Urinary bladder (tissue), 2 donors: ENCODE results near the gene TVP23A. TPM values are rescaled to one million over a fixed set of nuclear protein-coding genes. Genes with fewer than 3 reads are reported as not detected.

Experiments
- polyA plus RNA-seq: library from polyadenylated mRNA; stranded (reverse); fragments of 200-250 nt; gene quantifications from one replicate; pipeline ENCODE4 v1.2.3, GENCODE V29; 2013
- small RNA-seq: library from RNA; depleted of rRNA; stranded (forward); fragments of <200 nt; gene quantifications from one replicate; pipeline ENCODE3, GENCODE V24; 2014
- total RNA-seq: library from RNA; depleted of rRNA; stranded (reverse); fragments of >200 nt; gene quantifications from one replicate; pipeline ENCODE4 v1.2.3, GENCODE V29; 2014
- donor health status: healthy.

TVP23A gene
- total and polyA plus RNA-seq, 2 donors, result 0.53 to 3.7 TPM

Small RNA genes lying within 50 kb of the gene (small RNA-seq; reads per million reads assigned to genes)
- gene MTND4LP24 (not detected), gene MTND6P33 (not detected)

Other genes starting within 250 kb of the TVP23A start
- 47.3 TPM for gene EMP2, start 238.2 kb downstream of the TVP23A start, total RNA-seq
- 41.7 TPM for gene EMP2, start 238.2 kb downstream of the TVP23A start, polyA plus RNA-seq
- gene TEKT5, start 123.9 kb downstream of the TVP23A start, total RNA-seq, result 0.32 TPM
- 0.19 TPM for gene TEKT5, start 123.9 kb downstream of the TVP23A start, polyA plus RNA-seq
- gene NUBP1, start 75.0 kb downstream of the TVP23A start, total RNA-seq, result 19.2 TPM
- 42.2 TPM for gene NUBP1, start 75.0 kb downstream of the TVP23A start, polyA plus RNA-seq
- gene CIITA, start 58.4 kb upstream of the TVP23A start, total RNA-seq, result 5.6 TPM
- 6.4 TPM for gene CIITA, start 58.4 kb upstream of the TVP23A start, polyA plus RNA-seq
- gene DEXI, start 123.7 kb upstream of the TVP23A start, total RNA-seq, result 20.8 TPM
- gene DEXI, start 123.7 kb upstream of the TVP23A start, polyA plus RNA-seq, result 64.5 TPM
- 19.9 TPM for gene CLEC16A, start 125.8 kb upstream of the TVP23A start, total RNA-seq
- 10.9 TPM for gene CLEC16A, start 125.8 kb upstream of the TVP23A start, polyA plus RNA-seq